HUES64 (cell line): ENCODE measurements around the gene NOXA1.
"Not testable (repeated sequence)": the region's sequence is repeated elsewhere in the genome, so short reads cannot be mapped to it uniquely, and the experiment has no call there.

Source experiments
- H3K27ac ChIP-seq: 2 replicates; pipeline ENCODE4 v1.7.0; 2013; ENCODE audit warnings: low read depth, low read length, inconsistent platforms
- H3K27me3 ChIP-seq: 2 replicates; pipeline ENCODE4 v1.6.1; 2013; ENCODE audit warnings: mild to moderate bottlenecking, low read length; ENCODE audit not compliant: insufficient read depth
- H3K36me3 ChIP-seq: 2 replicates; pipeline ENCODE4 v1.6.1; 2013; ENCODE audit warnings: mild to moderate bottlenecking, low read length; ENCODE audit not compliant: insufficient read depth
- H3K4me1 ChIP-seq: 2 replicates; pipeline ENCODE4 v1.6.1; 2013; ENCODE audit warnings: mild to moderate bottlenecking, low read length, moderate library complexity; ENCODE audit not compliant: insufficient read depth
- H3K4me3 ChIP-seq: 2 replicates; pipeline ENCODE4 v1.5.1; 2013; ENCODE audit warnings: mild to moderate bottlenecking, low read length, moderate library complexity
- H3K9ac ChIP-seq: 2 replicates; pipeline ENCODE4 v1.6.1; 2013; ENCODE audit warnings: mild to moderate bottlenecking, low read depth, low read length
- H3K9me3 ChIP-seq: 2 replicates; pipeline ENCODE4 v1.6.1; 2013; ENCODE audit warnings: low read depth, low read length; ENCODE audit not compliant: insufficient read depth
- WGBS: fragments of 150-250, 120-280 bp; methylation state at CpG from one replicate; pipeline ENCODE4 v1.1.7; 2013; ENCODE audit warnings: missing lambda C conversion rate; 5-methylcytosine and 5-hydroxymethylcytosine counted together

NOXA1 gene

GRCh38 chr9:137446851-137447471, 23.8 kb downstream of the NOXA1 start:
- Histone ChIP-seq H3K9me3 (no peaks in the 10 kb centered on the region), H3K27me3 (peaks cover 6% of the 10 kb centered on the region; the same call in 1 of the 2 replicates), H3K27ac (no peak overlapping the region), H3K9ac (no peak overlapping the region; the same call in 1 of the 2 replicates), H3K4me3 (no peak overlapping the region), H3K4me1 (peaks cover 3% of the 10 kb centered on the region; the same call in 1 of the 2 replicates), H3K36me3 (peaks cover 15% of the 10 kb centered on the region)
- 92% methylated on average over 21 of the region's 21 CpGs for WGBS

GRCh38 chr9:137447722-137448601, 24.8 kb downstream of the NOXA1 start:
- H3K9ac ChIP-seq: no peak overlapping the region
- H3K27me3 ChIP-seq: no peaks in the 10 kb centered on the region
- H3K4me3 ChIP-seq: no peak overlapping the region
- H3K9me3 ChIP-seq: no peaks in the 10 kb centered on the region
- WGBS: 93% methylated on average over 27 of the region's 27 CpGs
- peaks cover 21% of the 10 kb centered on the region for H3K36me3 ChIP-seq
- H3K27ac ChIP-seq: no peak overlapping the region
- 0 out of 2 replicates have a peak, but pooled peaks cover 3% of the 10 kb centered on the region for H3K4me1 ChIP-seq

DNA sequence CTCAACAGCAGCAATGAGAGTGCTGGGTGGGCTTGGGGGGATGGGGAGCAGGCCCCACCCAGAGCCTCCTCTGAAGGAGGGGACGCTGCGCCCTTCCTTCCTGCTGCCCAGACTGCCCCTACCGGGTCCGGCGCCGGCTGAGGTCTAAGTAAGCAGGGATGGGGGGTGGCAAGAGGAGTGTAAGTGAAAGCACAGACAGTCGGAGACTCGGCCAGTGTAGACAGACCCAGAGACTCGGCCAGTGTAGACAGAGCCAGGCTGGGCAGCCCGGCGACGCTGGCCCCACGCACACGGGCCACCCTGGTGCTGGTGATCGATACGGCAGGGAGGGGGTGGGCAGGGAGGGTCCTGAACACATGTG, 25.4 kb downstream of the NOXA1 start:
- Histone ChIP-seq H3K4me3 (no peak overlapping the region), H3K36me3 (peaks cover 23% of the 10 kb centered on the region), H3K27ac (no peak overlapping the region), H3K9me3 (no peaks in the 10 kb centered on the region), H3K9ac (no peak overlapping the region), H3K4me1 (0 out of 2 replicates have a peak, but pooled peaks cover 3% of the 10 kb centered on the region), H3K27me3 (no peaks in the 10 kb centered on the region)
- WGBS: 95% methylated on average over 16 of the region's 16 CpGs

- 0 out of 2 replicates have a peak, but pooled peaks cover 3% of the 10 kb centered on the region for H3K4me1 ChIP-seq
- peaks cover 23% of the 10 kb centered on the region for H3K36me3 ChIP-seq
- no peak overlapping the region for H3K4me3 ChIP-seq
- H3K27ac ChIP-seq: no peak overlapping the region
- H3K27me3 ChIP-seq: no peaks in the 10 kb centered on the region
- WGBS: 91% methylated on average over 35 of the region's 36 CpGs
- no peak overlapping the region for H3K9ac ChIP-seq
- H3K9me3 ChIP-seq: no peaks in the 10 kb centered on the region
These were observed 26.1 kb downstream of the NOXA1 start for GRCh38 chr9:137449081-137449844.

- Histone ChIP-seq H3K4me1 (peaks cover 10% of the 10 kb centered on the region; the same call in 1 of the 2 replicates), H3K27me3 (no peaks in the 10 kb centered on the region), H3K27ac (no peak overlapping the region), H3K9me3 (no peaks in the 10 kb centered on the region), H3K4me3 (no peak overlapping the region), H3K36me3 (peaks cover 23% of the 10 kb centered on the region), H3K9ac (no peak overlapping the region)
- WGBS: 90% methylated on average over 18 of the region's 18 CpGs
These were observed 26.8 kb downstream of the NOXA1 start for GRCh38 chr9:137449931-137450538.

DNA sequence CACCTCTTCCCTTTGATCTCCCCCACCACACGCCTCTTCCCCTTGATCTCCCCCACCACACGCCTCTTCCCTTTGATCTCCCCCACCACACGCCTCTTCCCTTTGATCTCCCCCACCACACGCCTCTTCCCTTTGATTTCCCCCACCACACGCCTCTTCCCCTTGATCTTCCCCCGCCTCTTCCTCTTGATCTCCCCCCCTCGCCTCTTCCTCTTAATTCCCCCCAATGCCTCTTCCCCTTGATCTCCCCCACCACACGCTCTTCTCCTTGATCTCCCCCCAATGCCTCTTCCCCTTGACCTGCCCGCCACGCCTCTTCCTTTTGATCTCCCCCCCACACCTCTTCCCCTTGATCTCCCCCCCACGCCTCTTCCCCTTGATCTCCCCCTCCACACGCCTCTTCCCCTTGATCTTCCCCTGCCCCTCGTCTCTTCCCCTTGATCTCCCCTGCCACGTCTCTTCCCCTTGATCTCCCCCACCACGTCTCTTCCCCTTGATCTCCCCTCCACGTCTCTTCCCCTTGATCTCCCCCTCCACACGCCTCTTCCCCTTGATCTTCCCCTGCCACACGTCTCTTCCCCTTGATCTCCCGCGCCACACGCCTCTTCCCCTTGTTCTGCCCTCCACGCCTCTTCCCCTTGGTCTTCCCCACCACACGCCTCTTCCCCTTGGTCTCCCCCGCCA, 27.5 kb downstream of the NOXA1 start:
- H3K4me1 ChIP-seq, H3K4me3 ChIP-seq, H3K27me3 ChIP-seq, H3K27ac ChIP-seq, H3K9me3 ChIP-seq, H3K9ac ChIP-seq: not testable (repeated sequence)
- H3K36me3 ChIP-seq: peaks cover 25% of the 10 kb centered on the region
- WGBS: 83% methylated on average over 16 of the region's 24 CpGs

GRCh38 chr9:137451264-137452005, 28.2 kb downstream of the NOXA1 start:
- H3K9ac ChIP-seq, H3K4me3 ChIP-seq, H3K27ac ChIP-seq, H3K9me3 ChIP-seq, H3K27me3 ChIP-seq, H3K4me1 ChIP-seq: not testable (repeated sequence)
- peaks cover 32% of the 10 kb centered on the region for H3K36me3 ChIP-seq
- 93% methylated on average over 16 of the region's 31 CpGs for WGBS

- WGBS: 93% methylated on average over 17 of the region's 17 CpGs
- H3K27me3 ChIP-seq: no peaks in the 10 kb centered on the region
These were observed 29.0 kb downstream of the NOXA1 start for GRCh38 chr9:137452006-137452760.

GRCh38 chr9:137452761-137453642, 29.8 kb downstream of the NOXA1 start:
- no peak overlapping the region for H3K27ac ChIP-seq

More at GRCh38 chr9:137452006-137452760, 29.0 kb downstream of the NOXA1 start:
- Histone ChIP-seq H3K4me1 (peaks cover 7% of the 10 kb centered on the region; the same call in 1 of the 2 replicates), H3K4me3 (no peak overlapping the region), H3K36me3 (peaks cover 37% of the 10 kb centered on the region), H3K9me3 (no peaks in the 10 kb centered on the region), H3K27ac (no peak overlapping the region), H3K9ac (no peak overlapping the region)

More at GRCh38 chr9:137452761-137453642, 29.8 kb downstream of the NOXA1 start:
- Histone ChIP-seq H3K9me3 (no peaks in the 10 kb centered on the region), H3K9ac (peak overlapping the region; percentile 26; the same call in 1 of the 2 replicates), H3K4me1 (peaks cover 9% of the 10 kb centered on the region; the same call in 1 of the 2 replicates), H3K36me3 (peaks cover 39% of the 10 kb centered on the region), H3K27me3 (no peaks in the 10 kb centered on the region), H3K4me3 (peak overlapping the region; percentile 49)
- WGBS: 75% methylated on average over 43 of the region's 43 CpGs
